KMS-11 (cell line): Measurements from ENCODE around the gene LDLRAD2.

ENCODE experiments used
- H2AFZ ChIP-seq: fragments of 200-600 bp; sonication (generic); 2 replicates; pipeline ENCODE4 v1.6.1; 2016; ENCODE audit warnings: antibody characterized with exemption, mixed run types, low read depth
- H3K27ac ChIP-seq: fragments of 200-600 bp; sonication (generic); 2 replicates; pipeline ENCODE4 v1.6.1; 2016; ENCODE audit warnings: mild to moderate bottlenecking, mixed run types
- H3K27me3 ChIP-seq: fragments of 200-600 bp; sonication (generic); 2 replicates; pipeline ENCODE4 v1.6.1; 2017; ENCODE audit warnings: mild to moderate bottlenecking, low read depth, mixed run types, moderate library complexity; ENCODE audit not compliant: insufficient read depth
- H3K36me3 ChIP-seq: fragments of 200-600 bp; sonication (generic); 2 replicates; pipeline ENCODE4 v1.6.1; 2017; ENCODE audit warnings: mild to moderate bottlenecking, mixed run types; ENCODE audit not compliant: insufficient read depth
- H3K4me1 ChIP-seq: fragments of 200-600 bp; sonication (generic); 2 replicates; pipeline ENCODE4 v1.6.1; 2016; ENCODE audit warnings: mild to moderate bottlenecking, low read depth, mixed run types; ENCODE audit not compliant: poor library complexity, severe bottlenecking
- H3K4me2 ChIP-seq: fragments of 200-600 bp; sonication (generic); 2 replicates; pipeline ENCODE4 v1.7.0; 2016; ENCODE audit warnings: mild to moderate bottlenecking, mixed run types
- H3K4me3 ChIP-seq: fragments of 200-600 bp; sonication (generic); IDR thresholded peaks from 2 replicates; pipeline ENCODE4 v1.6.1; 2017; ENCODE audit warnings: low read depth, low read length, mixed read lengths; ENCODE audit not compliant: insufficient read depth
- H3K79me2 ChIP-seq: fragments of 200-600 bp; sonication (generic); 2 replicates; pipeline ENCODE4 v1.6.1; 2016; ENCODE audit warnings: low read depth, mixed run types; ENCODE audit not compliant: insufficient read depth
- H3K9ac ChIP-seq: fragments of 200-600 bp; sonication (generic); 2 replicates; pipeline ENCODE4 v1.6.1; 2016; ENCODE audit warnings: mild to moderate bottlenecking, mixed run types
- H4K20me1 ChIP-seq: fragments of 200-600 bp; sonication (generic); 2 replicates; pipeline ENCODE4 v1.6.1; 2016; ENCODE audit warnings: mild to moderate bottlenecking, mixed run types; ENCODE audit not compliant: insufficient read depth
- TF ChIP-seq, protein P1 (sequence below): fragments of 200-600 bp; sonication (generic); conservative IDR thresholded peaks from 2 replicates; pipeline ENCODE4 v1.6.1; 2017; ENCODE audit warnings: low read depth, mild to moderate bottlenecking, antibody characterized with exemption, low read length, moderate library complexity, mixed read lengths

The LDLRAD2 gene

DNA sequence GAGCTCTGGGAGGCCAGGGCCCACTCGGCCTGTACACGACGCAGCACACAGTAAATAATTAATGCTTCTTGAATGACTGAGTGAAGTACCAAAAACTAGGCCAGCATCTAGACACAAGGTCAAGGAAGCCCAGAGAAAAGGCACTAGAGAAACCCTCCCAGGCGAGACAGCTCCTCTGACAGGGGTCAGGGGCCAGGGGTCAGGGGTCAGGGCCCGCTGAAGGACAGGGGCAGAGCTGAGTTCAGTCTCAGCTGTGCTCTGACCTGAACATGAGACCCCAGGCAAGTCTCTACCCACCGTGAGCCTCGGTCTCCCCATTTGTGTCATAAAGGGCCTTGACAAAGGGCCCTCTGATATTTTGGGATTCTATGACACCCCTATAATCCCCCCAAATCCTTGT is 56.4 kb downstream of the LDLRAD2 start:
- Histone ChIP-seq H3K36me3 (no peaks in the 10 kb centered on the region), H3K27ac (no peak overlapping the region), H3K4me2 (no peak overlapping the region), H4K20me1 (no peaks in the 10 kb centered on the region), H3K79me2 (no peaks in the 10 kb centered on the region), H3K9ac (no peak overlapping the region), H3K27me3 (no peaks in the 10 kb centered on the region), H3K4me3 (no peak overlapping the region), H2AFZ (no peak overlapping the region), H3K4me1 (peaks cover 38% of the 10 kb centered on the region)
- TF ChIP-seq, protein P1, sequence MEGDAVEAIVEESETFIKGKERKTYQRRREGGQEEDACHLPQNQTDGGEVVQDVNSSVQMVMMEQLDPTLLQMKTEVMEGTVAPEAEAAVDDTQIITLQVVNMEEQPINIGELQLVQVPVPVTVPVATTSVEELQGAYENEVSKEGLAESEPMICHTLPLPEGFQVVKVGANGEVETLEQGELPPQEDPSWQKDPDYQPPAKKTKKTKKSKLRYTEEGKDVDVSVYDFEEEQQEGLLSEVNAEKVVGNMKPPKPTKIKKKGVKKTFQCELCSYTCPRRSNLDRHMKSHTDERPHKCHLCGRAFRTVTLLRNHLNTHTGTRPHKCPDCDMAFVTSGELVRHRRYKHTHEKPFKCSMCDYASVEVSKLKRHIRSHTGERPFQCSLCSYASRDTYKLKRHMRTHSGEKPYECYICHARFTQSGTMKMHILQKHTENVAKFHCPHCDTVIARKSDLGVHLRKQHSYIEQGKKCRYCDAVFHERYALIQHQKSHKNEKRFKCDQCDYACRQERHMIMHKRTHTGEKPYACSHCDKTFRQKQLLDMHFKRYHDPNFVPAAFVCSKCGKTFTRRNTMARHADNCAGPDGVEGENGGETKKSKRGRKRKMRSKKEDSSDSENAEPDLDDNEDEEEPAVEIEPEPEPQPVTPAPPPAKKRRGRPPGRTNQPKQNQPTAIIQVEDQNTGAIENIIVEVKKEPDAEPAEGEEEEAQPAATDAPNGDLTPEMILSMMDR = no peak

DNA sequence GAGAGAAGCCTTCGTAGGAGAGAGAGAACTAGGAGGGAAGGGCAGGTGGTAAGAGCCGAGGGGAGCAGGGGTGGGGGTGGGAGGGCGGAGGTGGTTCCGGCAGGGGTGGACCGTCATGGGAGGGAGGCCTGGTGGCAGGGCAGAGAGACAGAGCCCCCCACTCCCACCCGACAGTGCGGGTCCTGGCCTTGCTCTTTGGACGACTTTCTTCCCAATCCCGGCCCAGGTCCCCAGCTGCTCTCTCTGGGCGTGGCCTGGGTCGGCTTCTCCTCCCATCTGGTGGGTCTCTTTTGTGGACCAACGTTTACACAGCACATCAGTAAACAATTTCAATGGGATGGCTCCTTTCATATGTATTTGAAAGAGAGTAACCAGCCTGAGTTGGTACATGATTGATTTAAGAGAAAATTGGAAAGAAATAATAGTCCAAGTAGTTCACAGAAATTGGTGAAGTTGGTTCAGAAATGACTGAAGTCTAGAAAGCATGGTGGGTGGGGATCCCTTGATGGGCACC is 56.9 kb downstream of the LDLRAD2 start:
- Histone ChIP-seq H3K4me1 (peaks cover 38% of the 10 kb centered on the region), H3K27me3 (no peaks in the 10 kb centered on the region), H2AFZ (no peak overlapping the region), H3K4me2 (no peak overlapping the region), H3K36me3 (no peaks in the 10 kb centered on the region), H4K20me1 (no peaks in the 10 kb centered on the region), H3K4me3 (no peak overlapping the region), H3K79me2 (no peaks in the 10 kb centered on the region), H3K27ac (no peak overlapping the region), H3K9ac (no peak overlapping the region)
- TF ChIP-seq, protein P1 = no peak

DNA sequence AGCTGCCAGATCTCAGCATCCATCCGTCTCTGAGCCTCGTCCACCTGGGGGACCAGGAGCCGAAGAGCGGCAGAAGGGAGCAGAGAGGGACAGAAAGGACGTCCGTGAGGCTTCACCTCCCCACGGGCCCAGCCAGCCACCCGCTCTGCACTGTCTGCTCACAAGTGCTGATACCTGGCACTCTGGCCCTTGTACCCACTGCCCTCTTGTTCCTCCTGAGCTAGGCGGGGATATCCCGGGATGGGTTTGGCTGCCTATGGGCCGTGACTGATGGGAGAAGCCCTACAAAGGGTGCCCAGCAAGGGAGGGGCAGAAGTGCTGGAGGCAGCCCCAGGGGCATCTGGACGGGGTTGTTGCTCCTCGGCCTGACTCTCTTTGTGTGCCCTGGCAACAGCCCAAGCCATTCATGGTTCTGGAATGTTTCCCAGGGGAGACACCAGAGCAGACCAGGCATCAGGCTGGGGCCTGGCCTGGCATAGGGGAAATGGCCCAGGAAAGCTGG is 57.6 kb downstream of the LDLRAD2 start:
- H3K27ac ChIP-seq = no peak overlapping the region
- no peaks in the 10 kb centered on the region for H4K20me1 ChIP-seq
- no peak overlapping the region for H3K9ac ChIP-seq
- TF ChIP-seq, protein P1 = no peak
- H3K36me3 ChIP-seq = no peaks in the 10 kb centered on the region
- H3K79me2 ChIP-seq = no peaks in the 10 kb centered on the region
- no peak overlapping the region for H3K4me3 ChIP-seq
- H3K4me2 ChIP-seq = no peak overlapping the region
- H3K4me1 ChIP-seq = peaks cover 38% of the 10 kb centered on the region
- H3K27me3 ChIP-seq = no peaks in the 10 kb centered on the region
- H2AFZ ChIP-seq = no peak overlapping the region

DNA sequence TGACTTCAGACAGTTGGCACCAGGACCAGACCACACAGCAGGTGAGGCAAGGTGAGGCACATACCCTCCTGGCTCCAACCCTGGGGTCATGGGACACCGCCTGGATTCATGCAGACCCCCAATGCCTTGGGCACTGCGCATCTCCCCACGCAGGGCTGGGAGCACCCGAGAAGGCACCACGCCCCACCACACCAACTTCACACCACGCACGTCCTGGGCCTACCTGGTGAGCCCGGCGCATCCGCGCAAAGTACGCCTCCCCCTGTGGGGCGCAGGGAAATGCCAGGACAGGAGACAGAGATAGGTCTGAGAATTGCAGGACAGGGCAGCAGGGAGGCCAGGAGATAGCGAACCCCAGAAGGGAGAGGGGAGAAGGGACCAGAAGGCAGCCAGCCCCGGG is 58.5 kb downstream of the LDLRAD2 start:
- no peak overlapping the region for H3K4me2 ChIP-seq
- TF ChIP-seq, protein P1 = no peak
- peaks cover 31% of the 10 kb centered on the region for H3K4me1 ChIP-seq
- no peaks in the 10 kb centered on the region for H3K36me3 ChIP-seq
- H3K27ac ChIP-seq = no peak overlapping the region
- no peaks in the 10 kb centered on the region for H4K20me1 ChIP-seq
- H3K4me3 ChIP-seq = no peak overlapping the region
- no peaks in the 10 kb centered on the region for H3K27me3 ChIP-seq
- H3K79me2 ChIP-seq = no peaks in the 10 kb centered on the region
- H2AFZ ChIP-seq = no peak overlapping the region
- H3K9ac ChIP-seq = no peak overlapping the region
